H9 (cell line): Measurements from ENCODE around the gene SMCO4. TPM values are rescaled to one million over a fixed set of nuclear protein-coding genes. Genes with fewer than 3 reads are reported as not detected.

Source experiments
- DNase-seq: peaks from one replicate; pipeline ENCODE4 v3.0.0-alpha.2; 2017
- H2AFZ ChIP-seq: one replicate; pipeline ENCODE4 v1.6.1; 2013; ENCODE audit warnings: mild to moderate bottlenecking, low read length, control low read depth, moderate library complexity
- H2AK5ac ChIP-seq: 2 replicates; pipeline ENCODE4 v1.6.1; 2013; ENCODE audit warnings: low read length, control low read depth, mixed read lengths; ENCODE audit not compliant: insufficient read length
- H2BK120ac ChIP-seq: one replicate; pipeline ENCODE4 v1.6.1; 2013; ENCODE audit warnings: low read depth, mild to moderate bottlenecking, low read length, control low read depth, inconsistent platforms; ENCODE audit not compliant: poor library complexity, severe bottlenecking
- H2BK12ac ChIP-seq: 2 replicates; pipeline ENCODE4 v1.6.1; 2013; ENCODE audit warnings: low read length, control low read depth, mixed read lengths, low read depth; ENCODE audit not compliant: insufficient read length
- H2BK15ac ChIP-seq: 2 replicates; pipeline ENCODE4 v1.6.1; 2013; ENCODE audit warnings: low read depth, low read length, control low read depth
- H2BK20ac ChIP-seq: one replicate; pipeline ENCODE4 v1.6.1; 2013; ENCODE audit warnings: low read depth, mild to moderate bottlenecking, low read length, control low read depth, inconsistent platforms; ENCODE audit not compliant: poor library complexity, severe bottlenecking
- H2BK5ac ChIP-seq: 2 replicates; pipeline ENCODE4 v1.6.1; 2013; ENCODE audit warnings: low read length, control low read depth, mixed read lengths; ENCODE audit not compliant: insufficient read length
- H3K14ac ChIP-seq: 2 replicates; pipeline ENCODE4 v1.6.1; 2013; ENCODE audit warnings: low read length, control low read depth; ENCODE audit not compliant: insufficient read depth
- H3K18ac ChIP-seq: 2 replicates; pipeline ENCODE4 v1.6.1; 2013; ENCODE audit warnings: low read depth, mild to moderate bottlenecking, mixed read lengths, low read length, control low read depth; ENCODE audit not compliant: insufficient read length
- H3K23ac ChIP-seq: 2 replicates; pipeline ENCODE4 v1.6.1; 2013; ENCODE audit warnings: low read length, control low read depth, mixed read lengths, low read depth; ENCODE audit not compliant: insufficient read length
- H3K23me2 ChIP-seq: 2 replicates; pipeline ENCODE4 v1.6.1; 2013; ENCODE audit warnings: low read depth, mild to moderate bottlenecking, mixed read lengths, low read length, control low read depth; ENCODE audit not compliant: insufficient read length, poor library complexity, severe bottlenecking
- H3K27ac ChIP-seq: 2 replicates; pipeline ENCODE4 v1.5.1; 2013; ENCODE audit warnings: low read length, control low read depth, mixed read lengths, low read depth; ENCODE audit not compliant: insufficient read length
- H3K27me3 ChIP-seq: 2 replicates; pipeline ENCODE4 v1.6.1; 2013; ENCODE audit warnings: low read length, control low read depth, inconsistent platforms; ENCODE audit not compliant: insufficient read depth
- H3K4ac ChIP-seq: 2 replicates; pipeline ENCODE4 v1.6.1; 2013; ENCODE audit warnings: low read depth, mild to moderate bottlenecking, control low read depth, inconsistent platforms, low read length, moderate library complexity
- H3K4me1 ChIP-seq: 2 replicates; pipeline ENCODE4 v1.6.1; 2013; ENCODE audit warnings: low read length, control low read depth, inconsistent platforms; ENCODE audit not compliant: insufficient read depth
- H3K4me2 ChIP-seq: 2 replicates; pipeline ENCODE4 v1.6.1; 2013; ENCODE audit warnings: low read length, control low read depth, mixed read lengths; ENCODE audit not compliant: insufficient read length, insufficient read depth
- H3K56ac ChIP-seq: 2 replicates; pipeline ENCODE4 v1.6.1; 2013; ENCODE audit warnings: low read depth, mild to moderate bottlenecking, mixed read lengths, low read length, control low read depth; ENCODE audit not compliant: insufficient read length
- H3K79me1 ChIP-seq: 2 replicates; pipeline ENCODE4 v1.6.1; 2013; ENCODE audit warnings: low read depth, mild to moderate bottlenecking, moderate library complexity, low read length, control low read depth, inconsistent platforms; ENCODE audit not compliant: insufficient read depth, poor library complexity, severe bottlenecking
- H3K79me2 ChIP-seq: 2 replicates; pipeline ENCODE4 v1.6.1; 2013; ENCODE audit warnings: low read length, control low read depth, inconsistent platforms; ENCODE audit not compliant: insufficient read depth
- H3K9ac ChIP-seq: 2 replicates; pipeline ENCODE4 v1.6.1; 2013; ENCODE audit warnings: low read length, control low read depth, mixed read lengths; ENCODE audit not compliant: insufficient read length; ENCODE audit errors: extremely low read depth
- H3K9me3 ChIP-seq: one replicate; pipeline ENCODE4 v1.6.1; 2013; ENCODE audit warnings: low read depth, low read length, inconsistent platforms; ENCODE audit not compliant: control insufficient read depth
- H3T11ph ChIP-seq: one replicate; pipeline ENCODE4 v1.6.1; 2013; ENCODE audit warnings: mild to moderate bottlenecking, low read length, control low read depth, inconsistent platforms
- H4K20me1 ChIP-seq: one replicate; pipeline ENCODE4 v1.6.1; 2013; ENCODE audit not compliant: control insufficient read depth, insufficient read length, insufficient read depth
- H4K5ac ChIP-seq: 2 replicates; pipeline ENCODE4 v1.6.1; 2013; ENCODE audit warnings: low read depth, mild to moderate bottlenecking, mixed read lengths, low read length, control low read depth; ENCODE audit not compliant: insufficient read length
- H4K8ac ChIP-seq: replicated peaks from 2 replicates; pipeline ENCODE4 v1.6.1; 2013; ENCODE audit warnings: low read length, control low read depth, mixed read lengths, low read depth; ENCODE audit not compliant: insufficient read length
- H4K91ac ChIP-seq: 2 replicates; pipeline ENCODE4 v1.6.1; 2013; ENCODE audit warnings: low read depth, mild to moderate bottlenecking, moderate library complexity, mixed read lengths, low read length, control low read depth; ENCODE audit not compliant: insufficient read length
- H3K27ac Mint-ChIP-seq, 3 experiments: 2 replicates in 2 of 3; 3 replicates in 1 of 3; pipeline ENCODE4 v1.8.0; 2020 to 2021; ENCODE audit warnings: mixed read lengths in 3 of 3, mild to moderate bottlenecking in 1 of 3, moderate library complexity in 1 of 3
- H3K27me3 Mint-ChIP-seq: 2 replicates; pipeline ENCODE4 v1.8.0; 2021; ENCODE audit warnings: low read depth, mild to moderate bottlenecking, moderate library complexity, mixed read lengths
- H3K36me3 Mint-ChIP-seq, 3 experiments: 2 replicates in 2 of 3; 3 replicates in 1 of 3; pipeline ENCODE4 v1.8.0; 2020 to 2021; ENCODE audit warnings: low read depth in 3 of 3, mixed read lengths in 3 of 3; ENCODE audit not compliant: insufficient read depth in 1 of 3
- H3K4me1 Mint-ChIP-seq, 2 experiments: 2 replicates each; pipeline ENCODE4 v1.8.0; 2020; ENCODE audit warnings: mixed read lengths in 2 of 2
- H3K4me3 Mint-ChIP-seq, 2 experiments: 2 replicates in 1 of 2; 3 replicates in 1 of 2; pipeline ENCODE4 v1.8.0; 2020 to 2021; ENCODE audit warnings: mild to moderate bottlenecking in 2 of 2, mixed read lengths in 2 of 2, moderate library complexity in 1 of 2
- H3K9me3 Mint-ChIP-seq, 2 experiments: 2 replicates in 1 of 2; 3 replicates in 1 of 2; pipeline ENCODE4 v1.8.0; 2020; ENCODE audit warnings: mild to moderate bottlenecking in 2 of 2, mixed read lengths in 2 of 2, moderate library complexity in 1 of 2
- WGBS: extraction: QIAGEN DNeasy Blood & Tissue Kit; methylation state at CpG from one replicate; pipeline ENCODE4 v1.1.7; 2013; ENCODE audit warnings: missing lambda C conversion rate, low lambda C conversion rate, mixed read lengths; ENCODE audit not compliant: insufficient read length; ENCODE audit errors: extremely low coverage; 5-methylcytosine and 5-hydroxymethylcytosine counted together
- total RNA-seq: library from RNA; stranded (reverse); gene quantifications from 2 replicates; pipeline ENCODE4 v1.2.1, GENCODE V29; 2021
- TF ChIP-seq, protein P1 (sequence below): fragments of 200-600 bp; sonication (generic); conservative IDR thresholded peaks from 3 replicates; pipeline ENCODE4 v1.8.0; 2021; ENCODE audit warnings: antibody characterized with exemption, mild to moderate bottlenecking

The SMCO4 gene
- total RNA-seq, 1 experiment from 2014 or later, result 35.6 TPM

DNA sequence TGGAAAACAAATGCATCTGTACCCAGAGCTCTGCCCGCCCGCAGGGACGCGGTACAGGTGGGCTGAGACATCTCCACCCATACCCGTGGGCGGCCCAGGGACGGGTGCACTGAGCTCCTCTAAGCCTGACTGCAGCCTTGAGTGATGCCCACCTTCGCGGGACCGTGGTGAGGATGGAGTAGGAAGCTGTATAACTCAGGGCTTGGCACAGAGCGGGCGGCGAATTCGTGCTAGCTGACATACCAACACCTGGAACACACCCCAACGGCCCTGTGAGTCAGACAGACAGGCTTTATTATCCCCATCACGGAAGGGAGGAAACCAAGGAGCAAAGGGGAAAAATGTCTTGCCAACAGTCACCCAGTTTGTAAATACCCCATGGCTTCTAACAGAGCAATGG, 61.9 kb downstream of the SMCO4 start:
- Histone ChIP-seq H3K14ac (no peak overlapping the region), H3K23me2 (no peaks in the 10 kb centered on the region), H2BK5ac (no peak overlapping the region), H4K91ac (no peak overlapping the region), H3K79me2 (no peaks in the 10 kb centered on the region), H3K56ac (no peak overlapping the region), H3K4me1 (peaks cover 14% of the 10 kb centered on the region; the same call in 1 of the 2 replicates), H3T11ph (no peak overlapping the region), H3K18ac (no peak overlapping the region), H4K20me1 (no peaks in the 10 kb centered on the region), H3K27ac (no peak overlapping the region), H2BK12ac (no peak overlapping the region), H2BK120ac (no peak overlapping the region), H3K79me1 (no peaks in the 10 kb centered on the region), H2BK15ac (no peak overlapping the region), H3K23ac (no peak overlapping the region), H3K4me2 (no peak overlapping the region), H3K9me3 (no peaks in the 10 kb centered on the region), H3K9ac (no peak overlapping the region), H4K5ac (no peak overlapping the region), H2BK20ac (no peak overlapping the region), H2AFZ (no peak overlapping the region), H4K8ac (no peak overlapping the region), H3K4ac (no peak overlapping the region), H2AK5ac (no peak overlapping the region), H3K27me3 (no peaks in the 10 kb centered on the region)
- peaks cover 57 to 59% of the 10 kb centered on the region in 2 experiments for H3K4me1 Mint-ChIP-seq
- WGBS, result no CpG with 5 or more reads among the region's 16 CpGs
- H3K27ac Mint-ChIP-seq, result peak overlapping the region in 1 of 3 experiments; percentile 16; a peak in 1 of 7 replicates
- peaks cover 6 to 21% (median 9%) of the 10 kb centered on the region in 3 experiments for H3K36me3 Mint-ChIP-seq
- TF ChIP-seq, protein P1, sequence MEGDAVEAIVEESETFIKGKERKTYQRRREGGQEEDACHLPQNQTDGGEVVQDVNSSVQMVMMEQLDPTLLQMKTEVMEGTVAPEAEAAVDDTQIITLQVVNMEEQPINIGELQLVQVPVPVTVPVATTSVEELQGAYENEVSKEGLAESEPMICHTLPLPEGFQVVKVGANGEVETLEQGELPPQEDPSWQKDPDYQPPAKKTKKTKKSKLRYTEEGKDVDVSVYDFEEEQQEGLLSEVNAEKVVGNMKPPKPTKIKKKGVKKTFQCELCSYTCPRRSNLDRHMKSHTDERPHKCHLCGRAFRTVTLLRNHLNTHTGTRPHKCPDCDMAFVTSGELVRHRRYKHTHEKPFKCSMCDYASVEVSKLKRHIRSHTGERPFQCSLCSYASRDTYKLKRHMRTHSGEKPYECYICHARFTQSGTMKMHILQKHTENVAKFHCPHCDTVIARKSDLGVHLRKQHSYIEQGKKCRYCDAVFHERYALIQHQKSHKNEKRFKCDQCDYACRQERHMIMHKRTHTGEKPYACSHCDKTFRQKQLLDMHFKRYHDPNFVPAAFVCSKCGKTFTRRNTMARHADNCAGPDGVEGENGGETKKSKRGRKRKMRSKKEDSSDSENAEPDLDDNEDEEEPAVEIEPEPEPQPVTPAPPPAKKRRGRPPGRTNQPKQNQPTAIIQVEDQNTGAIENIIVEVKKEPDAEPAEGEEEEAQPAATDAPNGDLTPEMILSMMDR, result no peak
- no peak overlapping the region for H3K4me3 Mint-ChIP-seq
- H3K27me3 Mint-ChIP-seq, result no peaks in the 10 kb centered on the region
- H3K9me3 Mint-ChIP-seq, result no peaks in the 10 kb centered on the region
- DNase-seq, result no peak
